GM19035 (cell line): ENCODE data around the gene MEGF11.

ENCODE experiments used
- ATAC-seq: cut with Tn5 transposase; IDR thresholded peaks from one replicate; pipeline ENCODE4 v1.9.1; 2021; ENCODE audit not compliant: unreplicated experiment

MEGF11 gene

GRCh38 chr15:66148187-66148586, 105.4 kb downstream of the MEGF11 start:
- ATAC-seq: no peak

- no peak for ATAC-seq
Observed at GRCh38 chr15:66147440-66147839, 106.1 kb downstream of the MEGF11 start.

- ATAC-seq: no peak
Observed at GRCh38 chr15:66145726-66146182, 107.8 kb downstream of the MEGF11 start.

- no peak for ATAC-seq
Observed at GRCh38 chr15:66144978-66145725, 108.4 kb downstream of the MEGF11 start.

- no peak for ATAC-seq
Observed at GRCh38 chr15:66142285-66142684, 111.3 kb downstream of the MEGF11 start.

GRCh38 chr15:66139591-66140207, 113.9 kb downstream of the MEGF11 start:
- ATAC-seq: no peak

- ATAC-seq: no peak
Observed at GRCh38 chr15:66138892-66139590, 114.5 kb downstream of the MEGF11 start.

- no peak for ATAC-seq
Observed at GRCh38 chr15:66138096-66138783, 115.3 kb downstream of the MEGF11 start.

- no peak for ATAC-seq
Observed at GRCh38 chr15:66136948-66137347, 116.6 kb downstream of the MEGF11 start.

GRCh38 chr15:66135664-66136063, 117.9 kb downstream of the MEGF11 start:
- no peak for ATAC-seq

GRCh38 chr15:66134284-66134683, 119.3 kb downstream of the MEGF11 start:
- ATAC-seq: no peak

- no peak for ATAC-seq
Observed at GRCh38 chr15:66133247-66133885, 120.2 kb downstream of the MEGF11 start.

GRCh38 chr15:66132251-66132816, 121.2 kb downstream of the MEGF11 start:
- no peak for ATAC-seq

GRCh38 chr15:66131831-66132230, 121.7 kb downstream of the MEGF11 start:
- ATAC-seq: no peak

- ATAC-seq: no peak
Observed at GRCh38 chr15:66131200-66131599, 122.3 kb downstream of the MEGF11 start.

- no peak for ATAC-seq
Observed at GRCh38 chr15:66130496-66131034, 123.0 kb downstream of the MEGF11 start.

- no peak for ATAC-seq
Observed at GRCh38 chr15:66129586-66129985, 124.0 kb downstream of the MEGF11 start.

GRCh38 chr15:66128116-66128680, 125.4 kb downstream of the MEGF11 start:
- no peak for ATAC-seq

GRCh38 chr15:66126456-66126855, 127.1 kb downstream of the MEGF11 start:
- no peak for ATAC-seq

- ATAC-seq: no peak
Observed at GRCh38 chr15:66126031-66126441, 127.5 kb downstream of the MEGF11 start.
